SK-N-SH treated with all-trans-retinoic acid at 6 μM for 48 hours (cell line): ENCODE data around the gene SPTSSA.

Source experiments
- ARNTL ChIP-seq: fragments of 450-650 bp; formaldehyde crosslinking; IDR thresholded peaks from 2 replicates; pipeline ENCODE4 v1.5.0; 2020; ENCODE audit warnings: low read depth, mild to moderate bottlenecking, moderate library complexity, borderline replicate concordance
- BACH2 ChIP-seq: fragments of 250-450 bp; sonication (Bioruptor Pico); IDR thresholded peaks from 2 replicates; pipeline ENCODE4 v1.9.0; 2021; ENCODE audit warnings: mild to moderate bottlenecking, borderline replicate concordance
- CSRNP3 ChIP-seq: fragments of 250-450 bp; sonication (Bioruptor Pico); IDR thresholded peaks from 2 replicates; pipeline ENCODE4 v1.5.1; 2021; ENCODE audit warnings: mild to moderate bottlenecking, moderate library complexity
- GLIS3 ChIP-seq: fragments of 250-450 bp; sonication (Bioruptor Pico); IDR thresholded peaks from 2 replicates; pipeline ENCODE4 v1.5.0; 2020; ENCODE audit warnings: mild to moderate bottlenecking, moderate library complexity
- OSR1 ChIP-seq: fragments of 250-450 bp; sonication (Bioruptor Pico); IDR thresholded peaks from 2 replicates; pipeline ENCODE4 v1.8.0; 2022; ENCODE audit warnings: moderate library complexity, mild to moderate bottlenecking, inconsistent platforms
- PATZ1 ChIP-seq: fragments of 250-450 bp; sonication (Bioruptor Pico); IDR thresholded peaks from 2 replicates; pipeline ENCODE4 v1.8.0; 2020; ENCODE audit warnings: mild to moderate bottlenecking, moderate library complexity, borderline replicate concordance
- RARB ChIP-seq: fragments of 250-450 bp; sonication (Bioruptor Pico); IDR thresholded peaks from 2 replicates; pipeline ENCODE4 v1.8.0; 2021; ENCODE audit warnings: mild to moderate bottlenecking, moderate library complexity
- ZC3H10 ChIP-seq: fragments of 250-450 bp; sonication (Bioruptor Pico); IDR thresholded peaks from 2 replicates; pipeline ENCODE4 v1.5.1; 2021; ENCODE audit warnings: mild to moderate bottlenecking, moderate library complexity
- ZFP3 ChIP-seq: fragments of 250-450 bp; sonication (Bioruptor Pico); IDR thresholded peaks from 2 replicates; pipeline ENCODE4 v1.5.0; 2020; ENCODE audit warnings: mild to moderate bottlenecking, moderate library complexity
- ZFP30 ChIP-seq: fragments of 450-650 bp; formaldehyde crosslinking; IDR thresholded peaks from 2 replicates; pipeline ENCODE4 v1.5.0; 2022; ENCODE audit warnings: mild to moderate bottlenecking, moderate library complexity
- TF ChIP-seq, protein P1 (sequence below): fragments of 250-450 bp; sonication (Bioruptor Pico); IDR thresholded peaks from 2 replicates; pipeline ENCODE4 v1.5.1; 2020; ENCODE audit warnings: low read depth, mild to moderate bottlenecking, moderate library complexity

GRCh38 chr14:34386865-34387485 lies 75.1 kb downstream of the SPTSSA start:
- TF ChIP-seq RARB (CRISPR knock-in tag) (no peak), OSR1 (CRISPR knock-in tag) (no peak), CSRNP3 (CRISPR knock-in tag) (no peak), BACH2 (CRISPR knock-in tag) (no peak), ZC3H10 (CRISPR knock-in tag) (no peak), ZFP3 (CRISPR knock-in tag) (no peak), ZFP30 (CRISPR knock-in tag) (no peak), PATZ1 (no peak), ARNTL (CRISPR knock-in tag) (no peak), GLIS3 (no peak)
- TF ChIP-seq, protein P1, sequence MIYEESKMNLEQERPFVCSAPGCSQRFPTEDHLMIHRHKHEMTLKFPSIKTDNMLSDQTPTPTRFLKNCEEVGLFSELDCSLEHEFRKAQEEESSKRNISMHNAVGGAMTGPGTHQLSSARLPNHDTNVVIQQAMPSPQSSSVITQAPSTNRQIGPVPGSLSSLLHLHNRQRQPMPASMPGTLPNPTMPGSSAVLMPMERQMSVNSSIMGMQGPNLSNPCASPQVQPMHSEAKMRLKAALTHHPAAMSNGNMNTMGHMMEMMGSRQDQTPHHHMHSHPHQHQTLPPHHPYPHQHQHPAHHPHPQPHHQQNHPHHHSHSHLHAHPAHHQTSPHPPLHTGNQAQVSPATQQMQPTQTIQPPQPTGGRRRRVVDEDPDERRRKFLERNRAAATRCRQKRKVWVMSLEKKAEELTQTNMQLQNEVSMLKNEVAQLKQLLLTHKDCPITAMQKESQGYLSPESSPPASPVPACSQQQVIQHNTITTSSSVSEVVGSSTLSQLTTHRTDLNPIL (CRISPR knock-in tag): no peak
